ENCODE results near the gene CTSO. TPM values are rescaled to one million over a fixed set of nuclear protein-coding genes. Genes with fewer than 3 reads are reported as not detected.

CTSO gene
- total and polyA plus RNA-seq, 4 donors = 8.0 to 58.3 (median 15.2) TPM

GRCh38 chr4:155907556-155907955, 46.1 kb downstream of the CTSO start:
- H3K9me3 ChIP-seq (ENCODE audit: control insufficient read depth in 4 of 4, insufficient read depth in 3 of 4, low read length in 3 of 4) = no peaks in the 10 kb centered on the region
- ATAC-seq (ENCODE audit: insufficient read depth, low FRiP score) (no peak), DNase-seq (peak in 1 of 3 donors; percentile 36)
- H3K4me3 ChIP-seq = no peak overlapping the region
- H3K27me3 ChIP-seq (ENCODE audit: control insufficient read depth in 3 of 3, insufficient read depth in 3 of 3, low read length in 2 of 3) = no peaks in the 10 kb centered on the region
- H3K27ac ChIP-seq (ENCODE audit: low read depth in 1 of 2, low read length in 1 of 2) = no peak overlapping the region
- no peak overlapping the region for H3K9ac ChIP-seq (ENCODE audit: insufficient read depth in 1 of 2, low read length in 2 of 2)
- peaks cover 0 to 9% (median 1%) of the 10 kb centered on the region in 4 donors for H3K36me3 ChIP-seq (ENCODE audit: control insufficient read depth in 4 of 4, insufficient read depth in 4 of 4, low read length in 4 of 4)
- TF ChIP-seq CTCF (IDR thresholded peaks at IDR 0.05; ENCODE audit: control extremely low read depth, extremely low read depth) = no peak
- H3K4me1 ChIP-seq (ENCODE audit: control insufficient read depth in 5 of 5, insufficient read depth in 5 of 5, low read length in 5 of 5) = peaks cover 0 to 55% (median 0%) of the 10 kb centered on the region in 5 donors
- WGBS, 2 donors = 83 to 95% methylated on average over 1 of the region's 1 CpG

- ATAC-seq (ENCODE audit: insufficient read depth, low FRiP score) = peak; percentile 27
- no peak overlapping the region for H3K27ac ChIP-seq (ENCODE audit: low read depth in 1 of 2, low read length in 1 of 2)
- H3K4me1 ChIP-seq (ENCODE audit: control insufficient read depth in 5 of 5, insufficient read depth in 5 of 5, low read length in 5 of 5) = peaks cover 0 to 55% (median 0%) of the 10 kb centered on the region in 5 donors
- DNase-seq = peak; percentile 80 to 97 (median 96)
- no peak overlapping the region for H3K4me3 ChIP-seq
- WGBS, 2 donors = 77 to 80% methylated on average over 6 of the region's 6 CpGs
- peak overlapping the region in 1 of 2 donors; percentile 57 for H3K9ac ChIP-seq (ENCODE audit: insufficient read depth in 1 of 2, low read length in 2 of 2)
- H3K9me3 ChIP-seq (ENCODE audit: control insufficient read depth in 4 of 4, insufficient read depth in 3 of 4, low read length in 3 of 4) = no peaks in the 10 kb centered on the region
- H3K36me3 ChIP-seq (ENCODE audit: control insufficient read depth in 4 of 4, insufficient read depth in 4 of 4, low read length in 4 of 4) = peaks cover 0 to 2% (median under 1%) of the 10 kb centered on the region in 4 donors
- H3K27me3 ChIP-seq (ENCODE audit: control insufficient read depth in 3 of 3, insufficient read depth in 3 of 3, low read length in 2 of 3) = no peaks in the 10 kb centered on the region
- no peak for TF ChIP-seq CTCF (IDR thresholded peaks at IDR 0.05; ENCODE audit: control extremely low read depth, extremely low read depth)
Measured at GRCh38 chr4:155906554-155907247, 47.0 kb downstream of the CTSO start.

GRCh38 chr4:155904331-155904730, 49.3 kb downstream of the CTSO start:
- 61 to 74% methylated on average over 3 of the region's 3 CpGs for WGBS, 2 donors
- Histone ChIP-seq H3K27ac (ENCODE audit: low read depth in 1 of 2, low read length in 1 of 2) (no peak overlapping the region), H3K36me3 (ENCODE audit: control insufficient read depth in 4 of 4, insufficient read depth in 4 of 4, low read length in 4 of 4) (peaks cover 0 to 2% (median 0%) of the 10 kb centered on the region in 4 donors), H3K9me3 (ENCODE audit: control insufficient read depth in 4 of 4, insufficient read depth in 3 of 4, low read length in 3 of 4) (no peaks in the 10 kb centered on the region), H3K27me3 (ENCODE audit: control insufficient read depth in 3 of 3, insufficient read depth in 3 of 3, low read length in 2 of 3) (no peaks in the 10 kb centered on the region), H3K9ac (ENCODE audit: insufficient read depth in 1 of 2, low read length in 2 of 2) (peak overlapping the region in 1 of 2 donors; percentile 61), H3K4me1 (ENCODE audit: control insufficient read depth in 5 of 5, insufficient read depth in 5 of 5, low read length in 5 of 5) (peaks cover 0 to 69% (median 0%) of the 10 kb centered on the region in 5 donors), H3K4me3 (no peak overlapping the region)
- ATAC-seq (ENCODE audit: insufficient read depth, low FRiP score) (no peak), DNase-seq (peak in 2 of 3 donors; percentile 41 to 53)
- no peak for TF ChIP-seq CTCF (IDR thresholded peaks at IDR 0.05; ENCODE audit: control extremely low read depth, extremely low read depth)

All from lung (tissue), 12 donors.